ENCODE data around the gene ENKUR.
"Not testable (repeated sequence)": the region's sequence is repeated elsewhere in the genome, so short reads cannot be mapped to it uniquely, and the experiment has no call there.

ENKUR gene

DNA sequence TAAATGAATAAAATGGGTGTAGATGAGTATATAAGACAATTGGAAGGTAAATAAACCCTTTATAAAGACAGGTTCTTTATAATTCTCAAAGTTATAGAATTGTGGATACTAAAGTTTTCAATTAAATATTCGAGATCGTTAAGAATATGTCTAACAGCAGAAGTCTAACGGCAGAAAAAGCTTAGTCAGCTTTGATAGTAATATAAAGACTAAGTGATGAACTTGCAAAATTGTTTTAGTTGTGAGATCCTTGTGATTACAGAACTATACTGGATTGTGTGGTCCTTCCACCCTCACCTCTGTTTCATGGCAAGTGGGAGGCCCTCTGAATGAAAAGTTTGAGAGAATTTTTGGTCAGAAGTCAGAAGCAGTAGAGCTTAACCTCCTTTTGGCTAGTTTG, 2.7 kb upstream of the ENKUR start:
- DNase-seq = no peak

DNA sequence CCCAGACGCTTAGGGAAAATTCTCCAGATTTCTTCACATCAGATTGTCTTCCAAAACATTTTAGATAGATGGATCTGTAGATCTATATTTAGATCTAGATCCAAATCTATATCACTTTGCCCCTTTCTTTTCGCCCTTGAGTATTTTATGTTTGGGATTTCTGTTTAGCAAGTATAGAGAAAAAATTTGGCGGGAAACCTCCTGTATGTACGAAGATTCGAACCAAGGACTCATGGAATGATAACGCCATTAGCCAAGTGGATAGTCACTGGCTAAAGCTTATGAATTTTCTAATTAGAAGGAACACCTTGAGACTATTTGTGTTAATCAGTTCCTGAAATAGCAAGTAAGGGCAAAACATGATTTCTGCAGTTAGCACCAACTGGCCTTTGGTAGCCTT, 1.7 kb upstream of the ENKUR start:
- no peak for DNase-seq

DNA sequence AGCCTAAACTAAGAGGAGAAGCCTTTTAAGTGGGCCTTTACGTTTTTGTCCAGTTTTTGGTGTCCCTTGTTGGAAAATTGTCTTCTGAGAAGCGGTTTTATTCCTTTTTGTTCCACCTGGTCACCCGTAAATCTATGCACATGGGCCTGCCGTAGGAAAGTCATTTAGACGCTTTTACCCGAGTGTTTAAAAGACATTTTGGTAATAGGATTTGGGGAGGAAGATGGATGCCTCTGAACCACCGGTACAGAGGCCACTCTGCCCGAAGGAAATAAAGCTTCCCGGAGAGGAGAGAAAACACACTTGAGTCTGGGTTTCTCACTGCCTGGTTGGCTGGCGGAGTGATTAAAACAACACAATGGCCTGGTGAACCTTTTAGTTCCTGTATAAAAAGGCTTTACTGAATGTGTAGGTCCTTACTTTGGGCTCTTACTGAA, 1.2 kb upstream of the ENKUR start:
- peak in 2 of 6 experiments; percentile 11 to 55 for DNase-seq

DNA sequence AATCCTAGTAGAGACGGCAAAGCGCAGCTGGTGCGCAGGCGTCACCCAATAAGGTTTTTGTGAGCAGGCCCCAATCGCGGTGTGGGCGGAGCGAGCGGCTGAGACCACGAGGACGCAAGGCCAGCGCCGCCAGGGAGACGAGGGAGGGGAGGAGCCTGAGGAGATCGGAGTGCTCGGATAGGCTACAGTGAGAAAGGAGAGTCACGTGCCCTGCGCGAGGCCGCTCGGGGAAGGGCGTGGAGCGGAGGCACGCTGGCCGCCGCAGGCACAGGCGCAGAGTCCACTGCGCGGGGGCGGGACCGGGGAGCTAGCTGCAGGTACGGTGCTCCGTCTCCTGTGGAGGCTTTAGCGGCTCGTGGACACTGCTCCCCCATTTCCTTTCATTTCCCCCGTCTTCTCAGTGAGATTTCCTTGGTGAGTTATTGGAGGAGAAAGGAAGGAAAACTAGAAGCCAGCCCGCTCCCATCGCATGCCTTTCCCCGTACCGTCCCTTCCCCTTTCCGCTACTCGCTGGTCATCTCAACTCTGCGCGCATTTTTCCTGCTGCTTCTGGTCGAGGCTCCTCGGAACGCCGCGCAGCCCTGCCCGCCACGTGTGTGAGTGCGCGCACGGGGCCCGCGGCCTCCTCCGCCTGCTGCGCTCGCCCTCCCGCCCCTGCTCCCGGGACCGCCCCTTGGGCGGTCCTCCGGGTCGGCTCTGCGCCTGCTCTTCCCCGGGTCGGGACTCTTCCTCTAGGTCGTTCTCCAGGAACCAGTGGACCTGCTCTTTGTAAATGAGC, 607 bp upstream of the ENKUR start, which contains the start of gene THNSL1:
Gene THNSL1, plus strand, starts transcription at position 237 of the 778 bp plus-strand sequence. CDS start 6,612 bp downstream, outside the sequence.
- DNase-seq = peak; percentile 88 to 99 (median 96)

DNA sequence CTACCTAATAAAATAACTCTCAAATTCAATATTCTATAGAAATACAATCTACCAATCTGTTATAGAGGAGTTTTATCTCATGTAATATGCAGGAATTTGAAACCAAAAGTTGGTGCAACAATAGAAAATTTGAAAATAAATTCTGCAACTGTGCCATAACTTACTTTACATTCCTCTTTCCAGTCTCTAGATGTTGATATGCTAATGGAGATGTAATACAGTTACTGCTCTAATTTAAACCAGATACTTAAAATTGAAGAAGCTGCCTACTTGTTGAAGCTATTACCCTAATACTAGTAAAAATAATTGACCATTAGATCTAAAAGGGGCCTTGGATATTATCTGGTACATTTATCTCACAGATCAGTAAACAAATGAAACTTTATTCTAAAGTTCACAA, 1.4 kb downstream of the ENKUR start:
- DNase-seq = no peak

DNA sequence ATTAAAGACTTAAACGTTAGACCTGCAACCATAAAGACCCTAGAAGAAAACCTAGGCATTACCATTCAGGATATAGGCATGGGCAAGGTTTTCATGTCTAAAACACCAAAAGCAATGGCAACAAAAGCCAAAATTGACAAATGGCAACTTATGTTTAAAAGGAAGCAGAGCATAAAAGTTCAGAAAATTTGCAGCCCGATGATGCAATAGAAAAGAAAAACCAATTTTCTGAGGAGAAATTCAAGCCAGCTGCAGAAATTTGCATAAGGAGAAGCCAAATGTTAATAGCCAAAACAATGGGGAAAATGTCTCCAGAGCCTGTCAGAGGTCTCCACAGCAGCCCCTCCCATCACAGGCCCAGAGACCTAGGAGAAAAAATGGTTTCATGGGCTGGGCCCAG, 4.4 kb downstream of the ENKUR start:
- not testable (repeated sequence) for DNase-seq

DNA sequence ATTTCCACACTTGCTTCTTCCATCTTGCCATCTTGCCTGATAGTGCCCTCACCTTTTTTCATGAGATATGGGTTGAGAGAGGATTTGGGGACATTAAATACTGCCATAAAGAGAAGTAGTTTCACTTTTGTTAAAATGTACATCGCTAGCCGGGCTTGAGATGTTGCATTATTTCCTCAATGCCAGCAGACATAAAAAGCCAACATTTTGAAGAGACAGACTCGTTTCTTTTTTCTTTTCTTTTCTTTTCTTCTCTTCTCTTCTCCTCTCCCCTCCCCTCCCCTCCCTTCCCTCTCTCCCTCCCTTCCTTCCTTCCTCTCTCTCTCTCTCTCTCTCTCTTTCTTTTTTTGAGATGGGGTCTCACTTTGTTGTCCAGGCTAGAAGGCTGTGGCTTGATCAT, 17.9 kb downstream of the ENKUR start:
- no peak for DNase-seq

DNA sequence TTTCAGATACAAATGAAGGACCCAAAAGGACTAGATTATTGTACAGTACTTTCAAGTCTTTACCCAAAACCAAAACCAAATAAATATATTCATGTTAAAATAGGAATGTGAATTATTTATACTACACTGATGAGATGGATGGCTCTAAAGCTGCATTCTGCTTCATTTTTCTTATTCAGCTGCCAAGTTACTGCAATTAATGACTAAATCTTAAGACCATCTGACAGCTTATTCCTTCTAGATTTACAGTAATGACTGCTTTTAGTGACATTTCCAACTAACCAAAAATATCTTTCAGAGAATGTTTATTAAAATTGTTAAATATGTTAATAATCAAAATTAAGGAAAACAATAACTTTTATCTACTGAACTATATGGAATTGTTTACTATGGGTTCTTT, 20.9 kb downstream of the ENKUR start:
- DNase-seq = no peak

DNA sequence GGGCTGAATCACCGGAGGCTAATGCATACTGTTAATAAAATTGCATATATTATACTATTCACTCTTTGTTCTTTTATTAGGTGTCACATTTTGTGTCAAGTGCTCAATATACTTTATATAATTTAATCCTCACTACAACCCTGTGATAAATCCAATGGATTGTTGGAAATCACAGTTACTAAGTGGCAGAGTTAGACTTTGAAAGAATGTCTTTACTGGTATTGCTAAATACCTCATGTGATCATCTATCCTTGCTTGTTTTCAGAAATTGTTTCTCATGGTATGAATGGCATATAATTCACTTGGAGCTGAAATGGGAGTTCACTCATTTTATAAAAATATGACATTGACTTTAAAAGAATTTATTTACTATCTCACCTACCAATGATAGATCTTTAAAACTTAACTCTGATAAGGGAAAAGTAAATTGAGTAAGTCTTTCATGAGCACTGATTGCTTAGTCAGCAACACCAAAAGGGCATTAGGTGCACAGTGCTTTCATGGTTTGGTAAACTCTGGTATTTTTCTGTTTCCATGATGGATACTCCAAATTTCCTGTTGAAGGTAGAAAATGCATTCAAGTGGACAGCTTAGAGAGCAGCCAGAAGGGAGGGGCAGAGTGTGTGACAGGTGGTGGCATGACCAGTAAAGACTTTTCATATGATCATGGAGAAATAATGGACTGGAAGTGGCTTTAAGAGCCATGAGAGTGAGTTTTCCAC, 22.6 kb downstream of the ENKUR start:
- no peak for DNase-seq

DNA sequence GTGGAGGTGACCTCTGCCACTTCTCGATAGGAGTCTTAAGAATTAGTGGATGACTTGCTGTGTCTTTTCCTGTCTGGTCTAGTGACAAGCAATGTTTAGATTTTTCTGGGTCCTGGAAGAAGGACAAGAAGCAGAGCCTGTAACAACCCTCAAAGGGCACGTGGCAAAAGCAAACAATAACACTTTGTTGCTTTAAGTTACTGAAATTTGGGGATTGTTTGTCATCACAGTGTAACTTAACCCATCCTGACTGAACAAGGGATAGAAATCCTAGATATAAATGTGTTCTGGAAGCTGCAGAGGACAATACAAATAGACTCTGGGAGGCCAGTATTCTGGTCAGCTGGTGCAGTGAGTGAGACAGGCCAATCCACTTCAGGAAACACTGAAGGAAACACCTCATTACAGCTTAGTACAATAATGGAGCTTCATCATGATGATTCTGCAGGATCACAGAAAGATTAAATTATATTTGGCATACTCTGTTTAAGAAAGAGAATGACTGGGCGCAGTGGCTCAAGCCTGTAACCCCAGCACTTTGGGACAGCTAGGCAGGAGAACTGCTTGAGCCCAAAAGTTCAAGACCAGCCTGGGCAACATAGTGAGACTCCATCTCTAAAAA, 23.3 kb downstream of the ENKUR start:
- DNase-seq = no peak

DNA sequence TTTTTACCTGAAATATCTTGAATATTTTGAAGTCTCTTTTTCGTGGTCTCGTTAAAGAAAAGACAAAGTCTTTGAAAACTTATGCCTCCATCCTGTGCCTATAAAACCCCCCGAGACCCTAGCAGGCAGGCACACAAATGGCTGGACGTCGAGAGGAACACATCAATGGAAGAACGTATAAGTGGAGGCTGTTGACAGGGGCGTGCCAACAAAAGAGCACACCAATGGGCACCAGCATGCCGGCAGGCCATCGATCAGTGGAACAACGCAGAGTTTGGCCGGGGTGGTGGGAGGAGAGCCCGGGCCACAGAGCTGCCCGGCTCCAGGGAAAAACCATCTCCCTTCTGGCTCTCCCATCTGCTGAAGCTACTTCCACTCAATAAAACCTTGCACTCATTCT, 24.7 kb downstream of the ENKUR start:
- no peak for DNase-seq

DNA sequence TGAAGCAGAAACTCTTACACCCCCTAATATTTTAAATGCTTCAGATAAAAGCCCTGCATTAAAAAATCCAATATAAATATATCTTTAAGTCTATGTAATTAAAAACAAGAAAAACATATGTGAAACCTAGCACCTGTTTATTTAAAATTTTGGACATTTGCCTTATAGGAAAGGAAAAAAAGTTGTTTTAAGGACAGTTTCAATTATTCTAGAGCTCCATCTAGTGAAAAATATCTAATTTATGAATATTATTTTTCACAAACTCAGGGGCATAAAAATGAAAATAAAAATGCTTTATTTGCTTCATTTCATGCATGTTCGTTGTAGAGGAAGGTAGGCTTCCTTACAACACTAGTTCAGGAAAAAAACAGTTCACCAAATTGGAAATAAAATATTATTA, 26.1 kb downstream of the ENKUR start:
- DNase-seq = no peak

DNA sequence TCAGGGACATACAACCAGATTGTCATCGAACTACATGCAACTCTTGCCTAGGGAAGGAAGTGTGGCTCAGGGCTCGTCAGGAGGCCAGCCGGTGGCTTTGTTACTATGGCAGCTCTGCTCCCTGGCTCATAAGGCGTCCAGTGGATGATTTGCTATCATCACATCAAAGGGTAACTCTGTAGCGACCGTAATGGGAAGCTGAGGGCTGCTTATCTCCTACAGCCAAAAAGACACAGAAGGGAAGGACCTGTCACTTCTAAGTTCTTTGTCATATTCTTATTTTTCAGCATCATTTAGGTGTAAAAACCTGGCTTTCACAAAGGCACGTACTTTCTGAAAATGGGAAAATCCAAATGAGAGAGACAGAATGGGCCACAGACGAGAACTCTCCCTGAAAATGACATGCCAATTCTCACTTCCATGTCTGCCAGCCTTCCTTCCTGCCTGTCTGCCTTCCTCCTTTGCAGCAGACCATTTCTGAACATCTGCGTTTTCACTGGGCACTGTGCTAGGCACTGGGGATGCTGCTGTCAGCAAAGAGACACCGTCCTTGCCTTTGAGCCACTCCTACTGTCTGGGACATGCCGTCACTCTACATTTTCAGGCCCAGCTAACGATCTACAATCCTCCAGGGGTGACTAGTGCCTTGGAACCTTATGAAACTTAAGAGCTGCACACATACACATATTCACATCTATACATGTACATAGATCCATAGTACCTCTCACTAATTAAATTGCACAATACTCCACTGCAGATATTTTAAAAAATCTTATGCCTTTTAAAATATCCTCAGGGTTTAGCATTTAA, 26.9 kb downstream of the ENKUR start:
- no peak for DNase-seq

DNA sequence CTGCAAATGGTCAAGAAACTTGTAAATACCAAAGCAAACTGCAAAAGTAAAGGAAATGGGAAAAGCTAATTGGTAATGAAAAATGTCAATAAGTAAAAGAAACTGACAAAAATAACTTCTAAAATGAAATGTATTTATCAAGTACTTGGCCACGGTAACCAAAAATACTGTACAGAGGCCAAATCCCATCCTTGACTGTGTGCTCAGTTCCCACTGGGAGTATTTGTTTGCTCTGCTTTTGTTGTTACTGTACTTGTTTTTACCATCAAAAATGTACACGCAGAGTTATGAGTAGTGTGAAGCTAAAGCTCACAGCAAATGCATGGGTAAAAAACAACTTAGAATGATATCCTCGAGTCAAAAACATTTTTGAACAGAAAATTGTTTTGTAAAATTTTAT, 31.1 kb downstream of the ENKUR start:
- no peak for DNase-seq

DNA sequence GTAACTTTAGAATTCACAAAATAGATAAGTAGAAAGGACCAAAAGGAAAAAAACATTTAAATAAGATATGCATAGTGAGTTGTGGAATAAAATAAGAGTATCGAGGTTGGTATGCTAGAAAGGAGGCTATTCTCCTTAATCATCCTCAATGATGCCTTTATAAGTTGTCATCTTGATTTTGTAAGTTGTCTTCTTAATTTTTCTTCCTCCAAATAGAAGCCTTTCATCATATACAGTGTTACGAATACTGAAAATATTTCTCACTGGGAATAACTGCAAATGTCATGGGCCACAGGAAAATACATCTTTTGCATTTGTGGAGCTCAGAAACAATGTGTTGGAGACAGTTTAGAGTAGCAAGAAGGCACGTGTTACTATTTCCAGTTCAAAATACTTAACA, 32.0 kb downstream of the ENKUR start:
- no peak for DNase-seq

DNA sequence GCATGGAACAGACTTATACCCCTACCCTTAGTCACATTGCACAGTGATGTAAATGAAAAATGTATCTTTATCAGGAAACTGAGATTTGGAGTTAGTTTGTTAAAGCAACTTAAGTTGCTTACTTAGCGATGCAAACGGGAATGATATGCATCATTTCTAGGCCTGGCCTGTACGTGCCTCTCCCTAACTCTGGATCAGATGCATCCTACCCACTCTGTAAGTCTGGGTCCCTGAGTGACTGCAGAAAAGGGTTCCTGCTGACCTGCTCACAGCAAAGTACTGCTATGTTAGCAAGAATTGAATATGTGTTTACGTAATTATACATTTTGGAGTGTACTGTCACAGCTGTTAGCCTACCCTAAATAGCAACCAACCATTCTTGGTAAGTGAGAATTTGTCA, 32.8 kb downstream of the ENKUR start:
- DNase-seq = no peak

DNA sequence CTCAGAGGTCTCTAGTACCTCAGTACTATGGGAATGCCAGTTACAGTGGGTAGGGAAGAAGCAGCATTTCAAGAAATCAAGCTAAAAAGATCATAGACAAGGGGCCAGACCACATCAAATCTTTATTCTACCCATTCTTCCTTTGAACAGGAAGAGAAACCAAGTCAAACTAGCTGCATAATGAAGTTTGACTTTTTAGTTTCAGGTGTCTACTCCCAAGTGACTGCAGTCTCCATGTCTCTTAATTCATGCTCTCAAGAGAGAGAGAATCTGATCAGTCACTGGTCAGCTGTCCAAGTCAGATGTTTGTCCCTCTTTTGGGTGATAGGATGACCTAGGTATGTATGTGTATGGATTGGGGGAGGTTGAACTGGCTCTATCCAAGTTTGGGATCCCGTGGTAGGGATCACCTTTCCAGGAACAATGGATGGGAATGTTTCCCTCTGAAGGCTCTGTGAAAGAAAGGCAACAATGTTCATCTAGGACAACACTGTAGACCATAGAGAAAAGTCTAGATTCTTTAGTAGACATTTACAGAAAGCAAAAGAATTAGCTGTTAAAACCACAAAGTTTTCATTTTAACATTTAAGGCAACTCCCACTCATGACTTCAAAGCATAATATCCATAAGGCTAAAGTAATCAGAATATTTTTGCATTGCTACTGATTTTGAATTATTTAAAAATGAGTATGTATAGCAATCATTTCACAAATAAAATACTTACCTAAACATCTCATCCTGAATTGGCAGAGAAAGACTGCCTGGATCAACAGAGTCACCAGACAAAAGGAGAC, 33.4 kb downstream of the ENKUR start:
- DNase-seq = no peak

DNA sequence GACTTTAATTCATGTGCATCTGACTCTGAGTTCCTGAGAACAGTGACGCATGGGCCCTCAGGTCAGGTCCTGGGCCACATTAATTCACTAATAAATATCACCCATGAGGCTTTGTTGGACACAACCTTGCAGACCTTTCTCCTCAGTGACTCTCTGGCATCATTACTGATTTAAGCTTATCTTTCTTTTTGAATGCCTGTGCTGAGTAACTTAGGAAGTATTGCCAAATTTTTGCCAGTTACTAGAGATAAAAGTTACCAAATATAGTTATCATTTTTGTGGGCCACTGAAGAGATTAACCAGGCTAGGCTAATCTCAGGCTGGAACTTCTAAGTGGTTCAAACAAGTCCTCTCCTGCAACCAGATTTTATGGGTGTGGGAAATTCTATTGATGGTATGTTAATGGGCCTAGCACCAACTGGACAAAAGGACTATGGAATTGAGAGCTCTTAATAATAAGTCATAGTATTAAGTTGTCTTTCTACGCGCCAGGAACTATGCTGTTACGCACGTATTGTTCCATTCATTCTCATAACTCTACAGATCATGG, 34.7 kb downstream of the ENKUR start:
- no peak for DNase-seq

DNA sequence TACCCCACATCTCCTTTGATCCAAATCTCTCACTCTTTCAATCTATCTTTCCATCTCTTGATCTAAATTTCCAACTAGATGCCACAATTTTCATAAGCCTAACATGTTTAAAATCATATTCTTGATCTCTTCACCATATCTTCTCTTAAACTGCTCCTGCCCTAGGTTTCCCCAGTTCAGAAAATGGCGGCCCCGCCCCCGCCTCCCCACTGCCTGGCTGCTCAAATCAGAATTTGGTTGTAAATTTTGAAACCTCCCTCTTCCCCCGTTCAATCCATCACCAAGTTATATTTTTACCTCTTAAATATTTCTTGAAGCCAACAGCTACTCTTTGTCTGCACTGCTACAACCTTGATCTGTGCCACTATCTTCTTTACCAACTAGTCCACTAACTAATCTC, 36.3 kb downstream of the ENKUR start:
- no peak for DNase-seq

DNA sequence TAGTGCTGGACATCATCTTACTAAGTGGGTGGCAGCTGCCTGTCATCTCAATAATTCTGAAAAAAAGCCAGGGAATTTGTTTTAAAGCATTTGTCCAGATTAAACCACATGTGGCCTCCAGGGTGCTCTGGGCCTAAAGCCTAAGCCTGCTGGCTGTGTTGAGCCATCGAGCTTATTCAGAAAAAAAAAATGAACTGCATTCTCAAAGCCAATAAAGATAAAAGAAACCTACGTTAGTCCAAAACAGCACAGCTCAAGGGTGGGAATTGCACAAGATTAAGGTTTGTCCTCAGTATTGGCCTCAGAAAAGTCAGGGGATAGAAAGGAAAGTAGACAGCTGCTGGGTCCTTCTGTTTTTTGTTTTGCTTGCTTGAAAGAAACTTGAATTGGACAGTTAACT, 41.0 kb downstream of the ENKUR start:
- no peak for DNase-seq

DNA sequence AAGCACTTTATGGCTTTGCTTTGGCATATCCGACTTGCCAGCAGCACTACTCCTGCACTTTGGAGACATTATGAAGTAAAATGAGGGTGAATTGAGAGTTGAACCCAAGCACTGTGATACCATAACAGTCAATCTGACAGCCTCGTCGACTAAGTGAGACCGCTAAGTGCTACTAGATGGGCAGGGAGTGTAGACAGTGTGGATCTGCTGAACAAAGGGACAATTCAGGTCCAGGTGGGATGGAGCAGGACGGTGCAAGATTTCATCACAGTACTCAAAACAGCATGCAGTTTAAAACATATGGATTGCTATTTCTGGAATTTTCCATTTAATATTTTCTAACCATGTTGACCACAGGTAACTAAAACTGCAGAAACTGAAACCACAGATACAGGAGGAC, 42.8 kb downstream of the ENKUR start:
- no peak for DNase-seq

DNA sequence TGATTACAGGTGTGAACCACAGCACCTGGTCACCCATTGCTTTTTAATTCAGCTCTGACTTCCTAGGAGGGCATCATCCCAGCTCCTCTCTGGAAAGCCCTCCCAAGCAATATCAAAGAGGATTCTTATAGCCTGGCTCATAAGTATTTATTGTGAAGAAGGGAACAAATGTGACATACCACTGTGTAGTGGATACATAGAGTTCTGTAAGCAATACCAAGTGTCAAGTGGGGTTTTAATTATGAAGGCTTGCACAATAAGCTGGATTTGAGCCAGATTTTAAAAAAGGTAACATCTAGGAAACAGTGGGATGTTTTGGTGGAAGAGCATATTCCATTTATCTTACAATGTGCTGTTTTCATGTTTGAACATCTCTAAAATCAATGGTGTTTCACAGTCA, 44.6 kb downstream of the ENKUR start:
- DNase-seq = no peak
